NK-92 treated with Interleukin-12 subunit alpha and Interleukin-12 subunit beta, amount 100 ng/mL, for 24 hours (cell line): Measurements from ENCODE around the gene GPR61.

Experiments
- DNase-seq: peaks from one replicate; lab custom pipeline; 2025; lab: John Stamatoyannopoulos, UW

GPR61 gene

DNA sequence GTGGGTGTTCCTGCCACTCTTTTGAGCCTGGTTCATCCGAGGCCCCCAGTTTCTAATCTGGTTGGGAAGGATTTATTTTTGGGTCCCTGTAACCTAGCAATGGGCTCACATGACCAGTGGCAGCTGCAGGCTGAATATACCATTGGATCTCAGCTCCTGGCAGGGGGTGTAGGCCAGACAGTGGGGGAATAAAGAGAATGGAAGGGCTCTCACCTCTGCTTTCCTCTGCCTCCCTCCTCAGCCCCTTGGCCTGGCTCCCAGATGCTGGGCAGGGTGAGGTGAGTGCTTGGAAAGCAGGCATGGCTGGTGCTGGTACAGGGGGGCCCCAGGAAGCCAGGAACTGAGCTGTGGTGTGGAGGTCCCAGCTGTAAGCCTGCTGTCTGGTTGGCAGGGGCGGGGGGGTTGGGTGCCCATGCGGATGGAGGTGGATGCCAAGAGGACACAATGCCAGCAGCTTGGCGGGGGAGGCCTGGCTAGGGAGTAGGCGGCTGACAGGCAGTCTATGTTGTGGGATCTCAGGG is 3.6 kb upstream of the GPR61 start:
- DNase-seq = no peak

DNA sequence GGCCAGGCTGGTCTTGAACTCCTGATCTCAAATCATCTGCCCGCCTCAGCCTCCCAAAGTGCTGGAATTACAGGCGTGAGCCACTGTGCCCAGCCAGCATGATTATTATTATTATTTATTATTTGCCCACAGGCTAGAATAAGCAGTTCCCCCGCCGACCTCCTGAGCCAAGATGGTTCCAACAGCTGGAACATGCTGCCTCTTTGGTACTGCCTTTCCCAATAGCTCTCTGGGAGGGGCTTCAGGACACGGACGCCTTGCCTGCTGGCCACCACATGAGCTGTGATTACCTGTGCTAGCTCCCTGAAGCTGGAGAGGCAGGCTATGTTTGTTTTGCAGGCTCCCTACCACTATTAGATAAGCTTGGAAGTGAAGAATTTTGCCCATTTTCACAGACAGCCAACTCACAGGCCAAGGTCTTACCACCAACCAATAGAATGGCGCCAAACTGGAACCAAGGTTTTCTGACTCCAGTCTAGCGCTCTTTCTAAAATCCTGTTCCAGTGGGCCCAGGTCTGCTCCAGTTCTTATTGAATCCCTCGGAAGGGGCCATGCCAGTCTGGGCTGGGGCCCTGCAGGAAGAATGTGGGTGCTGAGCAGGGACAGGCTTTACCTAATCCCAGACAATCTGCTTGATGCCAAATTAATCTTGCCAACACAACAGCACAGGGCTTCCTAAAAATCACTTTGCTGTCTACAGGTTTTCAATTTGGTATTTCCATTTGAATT is 2.1 kb upstream of the GPR61 start:
- no peak for DNase-seq

DNA sequence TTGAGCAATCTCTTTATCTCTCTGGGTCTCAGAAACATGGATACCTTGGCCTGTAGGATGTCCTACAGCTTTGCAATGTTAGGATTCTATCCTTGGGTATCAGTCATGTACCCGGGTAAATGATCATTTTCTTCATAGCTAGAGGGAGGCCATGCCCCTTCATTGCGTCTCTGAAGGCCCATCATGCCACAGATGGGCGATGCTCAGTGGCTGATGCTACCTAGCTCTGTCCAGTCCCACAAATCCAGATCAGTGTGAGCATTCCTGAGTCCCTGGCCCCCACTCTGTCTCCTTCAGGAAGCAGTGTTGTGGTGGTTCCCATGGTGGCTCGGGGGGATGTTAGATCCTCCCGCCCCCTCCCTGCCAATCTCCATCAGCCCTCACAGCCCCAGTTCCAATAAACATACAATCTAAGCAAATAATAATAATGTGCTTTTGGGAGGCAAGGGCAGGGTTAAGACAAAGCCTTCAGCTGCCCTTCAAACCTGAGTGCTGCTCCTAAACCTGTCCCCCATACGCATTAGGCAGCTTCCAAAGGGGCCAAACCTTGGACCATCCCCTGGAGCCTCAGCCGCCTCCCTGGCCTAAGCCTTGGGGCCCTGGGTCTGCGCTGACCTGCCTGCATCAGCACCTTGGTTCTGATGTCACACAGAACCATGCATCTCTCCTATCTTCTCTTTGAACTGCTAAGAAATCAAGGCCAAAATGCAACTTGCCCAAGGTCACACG is 681 bp upstream of the GPR61 start:
- no peak for DNase-seq

DNA sequence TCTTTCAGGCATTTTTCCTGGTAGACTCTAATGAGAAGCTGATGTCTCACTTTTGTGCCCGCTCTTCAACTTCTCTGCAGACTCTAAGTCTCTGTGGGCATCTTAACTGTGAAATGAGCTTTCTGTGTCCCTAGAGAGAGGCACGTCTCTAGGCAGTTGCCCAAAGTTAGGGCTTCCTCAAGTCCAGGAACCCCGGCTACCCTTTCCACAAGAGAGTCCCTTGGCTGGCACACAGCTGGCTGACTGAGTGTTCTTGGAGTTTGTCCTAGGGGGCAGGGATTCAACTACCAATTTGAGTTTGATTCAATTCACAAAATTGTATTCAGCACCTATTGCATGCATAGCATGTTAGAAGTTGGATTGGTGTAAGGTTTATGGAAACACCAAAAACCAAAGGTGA is 1.4 kb downstream of the GPR61 start:
- DNase-seq = no peak

DNA sequence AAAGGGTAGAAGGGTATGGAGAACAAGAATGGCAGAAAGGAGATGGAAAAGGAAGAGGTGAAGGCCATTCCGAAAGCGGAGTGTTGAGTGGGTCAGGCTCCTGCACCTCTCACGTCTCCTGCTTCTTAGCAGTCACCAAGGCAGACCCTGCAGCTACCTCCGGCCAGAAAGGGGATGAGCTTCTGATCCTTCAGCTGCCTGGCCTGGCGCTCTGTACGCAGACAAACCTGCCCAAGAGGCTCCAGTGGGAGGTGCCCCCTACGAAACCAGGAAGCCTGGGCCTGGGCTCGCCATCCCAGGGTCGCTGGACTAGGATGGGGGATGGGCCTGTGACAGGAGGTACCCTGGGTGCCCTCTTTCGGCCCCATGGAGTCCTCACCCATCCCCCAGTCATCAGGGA is 3.0 kb downstream of the GPR61 start:
- no peak for DNase-seq

DNA sequence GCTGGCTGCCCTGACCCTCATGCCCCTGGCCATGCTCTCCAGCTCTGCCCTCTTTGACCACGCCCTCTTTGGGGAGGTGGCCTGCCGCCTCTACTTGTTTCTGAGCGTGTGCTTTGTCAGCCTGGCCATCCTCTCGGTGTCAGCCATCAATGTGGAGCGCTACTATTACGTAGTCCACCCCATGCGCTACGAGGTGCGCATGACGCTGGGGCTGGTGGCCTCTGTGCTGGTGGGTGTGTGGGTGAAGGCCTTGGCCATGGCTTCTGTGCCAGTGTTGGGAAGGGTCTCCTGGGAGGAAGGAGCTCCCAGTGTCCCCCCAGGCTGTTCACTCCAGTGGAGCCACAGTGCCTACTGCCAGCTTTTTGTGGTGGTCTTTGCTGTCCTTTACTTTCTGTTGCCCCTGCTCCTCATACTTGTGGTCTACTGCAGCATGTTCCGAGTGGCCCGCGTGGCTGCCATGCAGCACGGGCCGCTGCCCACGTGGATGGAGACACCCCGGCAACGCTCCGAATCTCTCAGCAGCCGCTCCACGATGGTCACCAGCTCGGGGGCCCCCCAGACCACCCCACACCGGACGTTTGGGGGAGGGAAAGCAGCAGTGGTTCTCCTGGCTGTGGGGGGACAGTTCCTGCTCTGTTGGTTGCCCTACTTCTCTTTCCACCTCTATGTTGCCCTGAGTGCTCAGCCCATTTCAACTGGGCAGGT is 3.8 kb downstream of the GPR61 start:
- DNase-seq = no peak

DNA sequence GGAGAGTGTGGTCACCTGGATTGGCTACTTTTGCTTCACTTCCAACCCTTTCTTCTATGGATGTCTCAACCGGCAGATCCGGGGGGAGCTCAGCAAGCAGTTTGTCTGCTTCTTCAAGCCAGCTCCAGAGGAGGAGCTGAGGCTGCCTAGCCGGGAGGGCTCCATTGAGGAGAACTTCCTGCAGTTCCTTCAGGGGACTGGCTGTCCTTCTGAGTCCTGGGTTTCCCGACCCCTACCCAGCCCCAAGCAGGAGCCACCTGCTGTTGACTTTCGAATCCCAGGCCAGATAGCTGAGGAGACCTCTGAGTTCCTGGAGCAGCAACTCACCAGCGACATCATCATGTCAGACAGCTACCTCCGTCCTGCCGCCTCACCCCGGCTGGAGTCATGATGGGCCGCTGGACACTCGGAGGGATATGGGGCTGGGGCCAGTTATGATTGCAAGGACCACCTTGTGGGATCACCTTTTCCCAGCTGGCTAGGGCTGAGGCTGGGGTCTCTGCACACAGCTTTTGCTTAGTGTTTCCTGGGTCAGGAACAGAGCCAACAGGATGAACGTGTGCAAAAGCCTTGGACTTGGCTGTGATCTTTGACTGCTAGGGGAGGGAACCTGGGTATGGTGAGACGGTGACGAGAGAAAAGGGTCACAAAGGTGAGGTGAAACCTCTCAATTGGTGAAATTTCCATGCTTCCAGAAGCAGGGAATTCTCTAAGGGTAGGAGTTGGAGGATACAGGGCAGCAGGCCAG is 4.5 kb downstream of the GPR61 start:
- no peak for DNase-seq

DNA sequence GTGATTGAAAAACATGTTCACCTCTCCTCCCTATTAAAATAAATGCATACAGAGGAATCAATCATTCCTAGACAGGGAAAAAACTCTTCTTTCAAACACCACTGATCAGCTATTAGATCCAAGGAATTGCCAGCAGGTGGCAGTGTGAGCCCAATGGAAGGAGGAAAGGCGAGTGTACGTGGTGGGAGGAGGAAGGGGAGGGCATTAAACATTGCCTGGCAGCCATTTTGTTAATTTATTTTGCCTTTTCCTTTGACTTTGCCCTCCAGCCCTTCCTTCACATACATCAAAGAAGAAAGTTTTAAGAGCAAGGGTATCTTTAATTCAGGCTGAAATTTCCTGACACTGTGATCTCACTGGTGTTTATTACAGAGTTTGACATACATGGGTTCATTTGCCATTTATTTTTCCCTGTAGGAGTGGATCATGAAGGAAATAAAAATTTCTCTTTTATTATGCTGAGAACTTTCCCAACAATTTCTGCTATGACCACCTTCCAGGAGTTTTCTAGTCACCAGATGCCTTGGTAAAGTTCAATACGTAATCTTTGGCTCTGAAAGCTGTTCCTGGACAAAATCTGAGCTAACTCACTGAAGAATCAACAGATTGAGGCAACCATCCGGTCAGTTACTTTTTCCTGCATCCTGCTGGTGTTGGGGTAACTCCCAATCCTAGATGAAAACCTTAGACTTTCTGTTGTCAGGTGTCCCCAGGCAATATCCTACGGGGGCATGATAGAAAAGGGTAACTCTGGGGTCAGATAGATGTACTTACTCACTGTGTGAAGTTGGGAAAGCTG is 6.8 kb downstream of the GPR61 start:
- DNase-seq = peak; percentile 66

DNA sequence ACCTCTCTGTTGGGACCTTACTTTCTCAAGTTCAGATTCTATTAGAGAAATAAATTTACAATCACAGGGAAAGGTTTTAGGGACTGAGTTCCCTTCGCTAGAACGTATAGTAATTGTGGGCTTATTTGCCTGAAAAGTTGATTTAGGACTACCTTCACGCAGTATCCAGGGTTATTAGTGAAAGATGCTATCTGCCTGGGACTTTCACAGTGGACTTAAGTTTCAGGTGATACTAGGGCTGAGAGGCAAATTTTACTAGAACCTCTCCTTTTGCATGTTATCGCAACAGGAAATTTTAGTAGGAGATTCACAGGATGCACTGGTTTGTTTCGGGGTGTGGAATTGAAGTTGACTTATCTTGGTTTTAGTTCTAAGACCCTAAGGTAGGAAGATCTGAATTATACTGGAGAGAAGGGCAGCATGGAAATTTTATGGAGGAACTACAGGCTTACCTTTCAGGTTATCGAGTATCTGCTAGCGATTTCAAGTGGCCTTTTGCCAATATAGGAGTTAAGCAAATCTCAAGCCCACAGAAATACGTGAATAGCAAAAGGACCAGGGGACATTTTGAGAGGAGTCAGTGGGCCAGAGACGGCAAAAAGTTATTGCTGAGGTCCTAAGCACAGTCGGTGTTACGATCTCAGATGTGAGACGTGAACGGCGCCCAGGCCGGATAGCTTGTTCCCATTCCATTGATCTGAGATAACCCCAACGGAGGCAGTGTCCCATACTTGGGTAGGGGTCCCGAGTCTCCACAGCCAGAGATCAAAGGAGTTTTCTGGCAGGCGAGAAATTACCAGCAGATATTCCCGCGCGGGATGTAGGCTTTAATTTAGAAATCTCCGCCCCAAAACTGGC is 8.0 kb downstream of the GPR61 start:
- no peak for DNase-seq

DNA sequence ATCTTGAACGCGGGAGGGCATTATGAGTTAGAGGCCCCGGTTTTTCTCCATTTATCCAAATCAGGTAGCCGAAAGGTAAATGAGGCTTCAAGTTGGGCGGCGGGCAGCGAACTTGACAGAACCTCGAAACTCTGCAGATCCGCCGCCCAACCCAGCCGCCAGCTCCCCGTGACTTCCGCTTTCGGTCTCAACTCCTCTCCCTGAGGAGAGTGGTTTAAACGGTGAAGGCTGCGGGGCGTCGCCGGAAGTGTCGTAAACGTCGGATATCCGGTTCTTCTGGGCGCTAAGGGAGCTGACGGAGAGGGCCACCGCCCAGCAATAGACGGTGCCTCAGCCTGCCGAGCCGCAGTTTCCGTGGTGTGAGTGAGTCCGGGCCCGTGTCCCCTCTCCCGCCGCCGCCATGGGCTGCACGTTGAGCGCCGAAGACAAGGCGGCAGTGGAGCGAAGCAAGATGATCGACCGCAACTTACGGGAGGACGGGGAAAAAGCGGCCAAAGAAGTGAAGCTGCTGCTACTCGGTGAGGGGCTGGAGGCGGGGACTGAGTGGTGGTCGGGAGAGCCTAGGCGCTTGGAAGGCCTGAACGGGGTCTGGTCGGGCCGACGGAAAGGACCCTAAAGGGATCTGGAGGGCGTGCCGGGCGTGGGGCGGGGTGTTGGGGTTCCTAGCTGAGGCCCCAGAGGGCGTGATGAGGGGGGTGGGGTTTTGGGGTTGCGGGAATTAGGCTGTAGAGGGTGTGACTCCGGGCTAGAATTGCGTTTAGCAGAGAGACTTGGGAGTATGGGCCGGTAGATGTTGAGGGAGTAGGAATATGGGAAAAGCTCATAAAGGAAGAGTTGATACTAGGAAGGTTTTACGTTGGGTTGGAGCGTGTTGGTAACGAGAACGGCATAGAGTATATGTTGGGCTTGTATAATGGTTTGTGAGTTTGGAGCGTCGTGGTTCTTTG is 8.9 kb downstream of the GPR61 start, which contains the start of gene GNAI3:
Gene GNAI3 (plus strand): TSS at position 295 of the 947 bp plus-strand sequence. CDS start 106 bp downstream, at position 401.
- DNase-seq = peak; percentile 90

DNA sequence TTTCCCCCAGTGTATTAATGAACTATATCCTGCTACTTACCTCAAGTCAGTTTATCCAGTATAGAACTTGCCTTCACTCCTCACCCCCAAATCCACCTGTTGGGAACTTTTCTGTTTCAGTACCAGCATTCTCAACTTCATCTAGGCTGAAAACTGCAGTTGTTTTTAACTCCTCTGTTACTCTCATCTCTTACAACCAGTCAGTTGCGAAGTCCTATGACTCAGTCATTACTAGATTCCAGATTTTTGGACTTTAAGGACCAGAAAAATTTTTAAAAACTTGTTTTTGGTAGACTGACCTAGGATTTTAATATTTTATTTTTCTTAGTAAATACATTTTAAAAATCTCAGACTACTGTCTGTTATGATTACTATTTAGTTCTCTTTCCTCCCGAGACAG is 16.9 kb downstream of the GPR61 start:
- no peak for DNase-seq

DNA sequence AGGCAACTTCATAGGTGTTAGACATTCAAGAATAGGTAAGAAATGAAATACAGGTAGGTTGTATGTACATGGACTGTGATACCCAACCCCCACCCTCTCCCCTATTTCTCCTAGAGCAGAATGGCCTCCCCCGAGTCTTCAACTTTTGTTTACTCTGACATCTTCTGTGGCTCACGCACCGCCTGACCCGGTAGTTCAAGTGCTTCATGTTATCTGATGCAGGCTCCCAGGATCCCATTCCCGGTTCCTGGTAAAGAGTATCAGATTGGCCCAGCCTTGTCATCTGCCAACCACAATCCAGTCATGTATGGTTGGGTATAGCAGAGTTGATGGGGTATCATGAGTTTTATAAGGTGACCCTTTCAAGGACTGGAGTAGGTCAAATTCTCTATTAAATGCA is 17.8 kb downstream of the GPR61 start:
- DNase-seq = no peak

DNA sequence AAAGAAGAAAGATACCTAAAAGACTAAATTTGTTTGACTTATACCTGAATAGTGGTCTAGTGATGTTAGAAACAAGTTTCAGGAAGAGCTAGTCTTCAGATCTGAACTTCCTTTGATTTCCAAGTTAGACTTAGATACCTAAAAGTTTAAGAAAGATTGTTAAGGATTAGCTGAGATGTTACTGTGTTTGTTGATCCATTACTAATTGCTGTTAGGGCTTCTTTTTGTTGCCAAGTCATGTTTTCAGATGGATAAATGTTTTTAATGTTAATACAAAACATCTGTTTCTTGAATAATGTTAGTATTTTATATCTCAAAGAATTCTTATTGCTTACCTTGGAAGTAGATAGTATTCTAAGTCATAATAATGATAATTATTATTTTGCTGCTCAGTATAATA is 20.3 kb downstream of the GPR61 start:
- no peak for DNase-seq

DNA sequence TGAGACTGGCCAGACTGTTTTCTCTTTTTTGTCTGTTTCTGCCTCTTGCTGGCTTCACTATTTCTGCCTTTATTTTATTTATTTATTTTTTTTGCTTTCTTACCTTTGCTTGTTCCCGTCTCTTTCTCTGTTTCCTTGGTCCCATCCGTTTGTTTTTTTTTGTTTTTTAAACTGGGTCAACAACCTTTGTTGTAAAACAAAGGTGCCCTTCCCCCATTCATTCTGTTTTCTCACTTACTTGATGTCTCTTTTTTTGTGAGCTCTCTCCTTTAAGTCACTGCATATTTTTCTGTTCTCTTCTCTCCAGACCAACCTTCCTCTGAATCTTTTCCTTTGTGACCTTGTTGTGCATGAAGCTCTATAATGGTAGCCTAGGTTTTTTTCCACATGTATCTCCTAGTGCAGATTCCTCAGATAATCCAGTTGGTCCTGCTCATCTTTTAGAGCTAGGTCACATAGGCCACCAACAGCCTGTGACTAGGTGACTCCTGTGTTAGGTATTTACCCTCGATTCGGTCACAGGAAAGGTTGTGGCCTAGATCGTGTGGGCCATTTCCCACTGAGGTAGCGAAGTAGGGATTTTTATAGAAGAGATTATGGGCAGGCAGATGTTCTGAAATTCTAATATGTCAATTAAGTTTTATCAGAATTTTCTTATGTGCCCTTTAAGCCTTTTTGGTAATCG is 24.7 kb downstream of the GPR61 start:
- no peak for DNase-seq

DNA sequence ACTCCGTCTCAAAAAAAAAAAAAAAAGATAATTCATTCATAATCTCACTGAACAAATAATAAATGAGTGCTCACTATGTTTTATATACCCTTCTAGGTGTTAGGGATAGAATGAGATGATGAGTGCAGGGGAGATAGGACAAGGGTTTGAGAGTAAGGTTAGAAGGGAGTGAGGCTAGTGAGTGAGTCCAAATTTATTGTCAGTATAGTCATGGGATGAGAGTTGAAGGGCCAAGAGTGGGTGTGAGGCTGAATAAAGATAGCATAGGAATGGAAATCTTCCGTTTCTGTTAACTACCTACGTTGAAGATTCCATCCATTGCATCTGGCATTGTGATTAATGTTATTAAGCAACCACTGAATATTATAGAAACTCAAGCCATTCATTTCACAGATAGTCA is 25.6 kb downstream of the GPR61 start:
- no peak for DNase-seq

DNA sequence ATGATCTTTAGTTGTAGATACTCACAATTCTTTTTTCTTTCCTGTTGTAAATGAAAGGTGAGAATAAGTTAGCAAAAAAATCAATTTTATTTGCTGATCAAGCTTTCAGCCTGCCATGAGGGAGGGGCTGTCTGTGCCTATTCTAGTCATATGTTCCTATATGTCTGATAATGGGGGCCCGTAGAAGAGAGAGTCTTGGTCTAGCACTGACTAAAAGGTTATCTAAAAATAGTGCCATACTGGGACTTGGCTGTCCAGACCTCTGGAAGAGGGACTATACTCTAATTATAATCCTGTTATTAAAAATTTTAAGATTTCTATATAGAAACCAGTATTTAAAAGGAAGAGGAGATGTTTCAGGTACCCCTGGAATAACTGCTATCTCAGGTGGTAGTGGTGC is 27.3 kb downstream of the GPR61 start:
- DNase-seq = no peak

DNA sequence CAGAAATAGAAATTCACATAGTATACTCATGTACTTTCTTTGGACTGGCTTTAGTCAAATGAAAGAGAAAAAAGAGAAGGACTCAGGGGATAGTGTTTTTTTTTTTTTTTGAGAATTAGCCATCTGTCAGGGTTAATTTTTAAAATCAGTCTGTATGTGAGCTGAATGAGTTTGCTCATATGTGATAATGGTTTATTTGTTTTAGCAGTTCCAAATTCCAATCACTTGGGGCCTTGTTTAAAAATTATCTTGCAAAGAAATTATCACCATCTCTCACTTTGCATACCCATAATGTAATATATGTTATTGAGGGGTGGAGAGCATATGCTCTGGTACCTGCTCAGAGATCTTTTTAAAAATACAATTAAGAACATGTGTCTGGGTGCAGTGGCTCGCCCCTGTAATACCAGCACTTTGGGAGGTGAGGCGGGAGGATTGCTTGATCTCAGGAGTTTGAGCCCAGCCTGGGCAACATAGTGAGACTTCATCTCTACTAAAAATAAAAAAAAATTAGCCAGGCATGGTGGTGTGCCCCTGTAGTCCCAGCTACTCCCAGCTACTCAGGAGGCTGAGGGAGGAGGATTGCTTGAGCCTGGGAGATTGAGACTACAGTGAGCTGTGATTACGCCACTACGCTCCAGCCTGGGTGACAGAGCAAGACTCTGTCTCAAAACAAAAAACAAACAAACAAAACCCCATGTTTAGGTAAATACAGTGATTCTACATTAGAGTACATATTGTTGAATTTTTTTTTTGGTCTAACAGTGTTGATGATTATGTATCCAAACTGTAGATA is 28.4 kb downstream of the GPR61 start:
- DNase-seq = no peak

DNA sequence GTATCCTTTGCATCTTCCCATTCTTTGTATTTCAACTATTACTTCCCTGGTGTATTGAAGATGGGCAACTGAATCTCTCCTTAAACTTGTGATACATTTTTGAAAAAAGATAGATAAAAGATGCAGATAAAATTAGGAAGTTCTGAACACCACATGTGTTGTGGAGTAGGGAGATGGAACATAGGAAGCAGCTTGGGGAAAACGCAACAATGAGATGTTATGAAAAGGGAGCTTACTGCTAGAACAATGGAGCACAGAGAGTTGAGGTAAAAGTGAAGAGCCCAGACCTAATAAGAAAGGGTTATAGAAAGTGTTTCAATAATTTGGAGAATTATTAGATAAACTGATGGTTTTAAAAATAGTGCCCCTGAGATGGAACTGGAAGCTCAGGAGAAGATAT is 29.7 kb downstream of the GPR61 start:
- no peak for DNase-seq
